Calu3 (cell line): ENCODE data around the gene WDFY4. TPM values are rescaled to one million over a fixed set of nuclear protein-coding genes. Genes with fewer than 3 reads are reported as not detected.

Experiments used
- BruUV-seq: library from RNA; stranded (reverse); fragments of 400-500 nt; replicated peaks from 2 replicates; lab custom pipeline; 2021; lab: Mats Ljungman, UMichigan
- CTCF ChIA-PET: fragments of 300-600 bp; sonication (Branson Sonifier 250); formaldehyde crosslinking; loops from one replicate; lab custom pipeline; 2022; ENCODE audit warnings: antibody characterized with exemption; lab: Charles Lee
- DNase-seq: peaks from one replicate; pipeline ENCODE4 v3.0.0; 2022
- H3K27ac Mint-ChIP-seq: one replicate; pipeline ENCODE4 v1.8.0; 2022; ENCODE audit warnings: mixed read lengths; ENCODE audit not compliant: unreplicated experiment
- H3K27me3 Mint-ChIP-seq: one replicate; pipeline ENCODE4 v1.8.0; 2022; ENCODE audit warnings: mixed read lengths; ENCODE audit not compliant: unreplicated experiment
- H3K36me3 Mint-ChIP-seq: one replicate; pipeline ENCODE4 v1.8.0; 2022; ENCODE audit warnings: mild to moderate bottlenecking, moderate library complexity, mixed read lengths; ENCODE audit not compliant: insufficient read depth, unreplicated experiment
- H3K4me1 Mint-ChIP-seq: one replicate; pipeline ENCODE4 v1.8.0; 2022; ENCODE audit warnings: mild to moderate bottlenecking, low read depth, mixed read lengths; ENCODE audit not compliant: unreplicated experiment
- H3K4me3 Mint-ChIP-seq: one replicate; pipeline ENCODE4 v1.8.0; 2022; ENCODE audit warnings: mild to moderate bottlenecking, low read depth, moderate library complexity, mixed read lengths; ENCODE audit not compliant: unreplicated experiment
- H3K9me3 Mint-ChIP-seq: one replicate; pipeline ENCODE4 v1.8.0; 2022; ENCODE audit warnings: low read depth, mixed read lengths; ENCODE audit not compliant: unreplicated experiment
- intact Hi-C: fragments of 100-400 bp; cut with micrococcal nuclease; formaldehyde crosslinking; loops from one replicate; pipeline ENCODE4 v1.10.0; 2022; ENCODE audit not compliant: unreplicated experiment
- total RNA-seq: library from RNA; stranded (reverse); gene quantifications from 2 replicates; pipeline ENCODE4 v1.2.3, GENCODE V29; 2022
- TF ChIP-seq, protein P1 (sequence below): fragments of 200-600 bp; IDR thresholded peaks from one replicate; pipeline ENCODE4 v1.8.0; 2022; ENCODE audit warnings: antibody characterized with exemption; ENCODE audit not compliant: unreplicated experiment

WDFY4 gene
- total RNA-seq, 1 experiment from 2014 or later, result not detected

DNA sequence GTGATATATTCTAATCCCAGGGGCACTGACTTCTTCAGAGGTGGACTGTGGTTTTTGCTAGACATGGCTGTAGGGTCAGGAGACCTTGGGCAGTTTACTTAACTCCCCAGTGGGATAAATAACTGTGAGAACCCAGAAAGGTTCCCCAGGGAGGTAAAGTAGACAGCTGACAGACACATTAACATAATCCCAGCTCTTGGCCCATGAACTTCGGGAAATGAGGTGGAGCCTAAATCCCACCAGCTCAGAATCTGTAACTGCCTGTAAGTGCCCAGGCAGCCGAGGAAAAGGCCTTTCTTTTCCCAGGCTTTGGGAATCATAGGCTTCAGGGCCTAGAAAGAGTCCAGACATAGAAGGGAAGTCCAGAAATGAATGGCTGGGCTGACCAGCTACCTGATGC lies 149.0 kb downstream of the WDFY4 start:
- no TSS peak for BruUV-seq
- H3K4me1 Mint-ChIP-seq, result no peaks in the 10 kb centered on the region
- no peaks in the 10 kb centered on the region for H3K9me3 Mint-ChIP-seq
- TF ChIP-seq, protein P1, sequence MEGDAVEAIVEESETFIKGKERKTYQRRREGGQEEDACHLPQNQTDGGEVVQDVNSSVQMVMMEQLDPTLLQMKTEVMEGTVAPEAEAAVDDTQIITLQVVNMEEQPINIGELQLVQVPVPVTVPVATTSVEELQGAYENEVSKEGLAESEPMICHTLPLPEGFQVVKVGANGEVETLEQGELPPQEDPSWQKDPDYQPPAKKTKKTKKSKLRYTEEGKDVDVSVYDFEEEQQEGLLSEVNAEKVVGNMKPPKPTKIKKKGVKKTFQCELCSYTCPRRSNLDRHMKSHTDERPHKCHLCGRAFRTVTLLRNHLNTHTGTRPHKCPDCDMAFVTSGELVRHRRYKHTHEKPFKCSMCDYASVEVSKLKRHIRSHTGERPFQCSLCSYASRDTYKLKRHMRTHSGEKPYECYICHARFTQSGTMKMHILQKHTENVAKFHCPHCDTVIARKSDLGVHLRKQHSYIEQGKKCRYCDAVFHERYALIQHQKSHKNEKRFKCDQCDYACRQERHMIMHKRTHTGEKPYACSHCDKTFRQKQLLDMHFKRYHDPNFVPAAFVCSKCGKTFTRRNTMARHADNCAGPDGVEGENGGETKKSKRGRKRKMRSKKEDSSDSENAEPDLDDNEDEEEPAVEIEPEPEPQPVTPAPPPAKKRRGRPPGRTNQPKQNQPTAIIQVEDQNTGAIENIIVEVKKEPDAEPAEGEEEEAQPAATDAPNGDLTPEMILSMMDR, result no peak
- H3K36me3 Mint-ChIP-seq, result no peaks in the 10 kb centered on the region
- CTCF ChIA-PET, result no interaction called here
- intact Hi-C loops, result no loop called here
- no peak overlapping the region for H3K4me3 Mint-ChIP-seq
- H3K27ac Mint-ChIP-seq, result no peak overlapping the region
- no peak for DNase-seq
- peaks cover 93% of the 10 kb centered on the region for H3K27me3 Mint-ChIP-seq

- CTCF ChIA-PET, result no interaction called here
Measured at GRCh38 chr10:48834189-48834965, 149.7 kb downstream of the WDFY4 start.

GRCh38 chr10:48835781-48836180 lies 151.1 kb downstream of the WDFY4 start:
- TF ChIP-seq, protein P1, result no peak
- intact Hi-C loops, result no loop called here
- no peak overlapping the region for H3K4me3 Mint-ChIP-seq
- no peaks in the 10 kb centered on the region for H3K36me3 Mint-ChIP-seq
- H3K4me1 Mint-ChIP-seq, result no peaks in the 10 kb centered on the region
- H3K27me3 Mint-ChIP-seq, result peaks cover 93% of the 10 kb centered on the region
- H3K9me3 Mint-ChIP-seq, result no peaks in the 10 kb centered on the region
- BruUV-seq, result no TSS peak
- DNase-seq, result no peak
- no peak overlapping the region for H3K27ac Mint-ChIP-seq
- CTCF ChIA-PET, result no interaction called here

More at GRCh38 chr10:48834189-48834965, 149.7 kb downstream of the WDFY4 start:
- no peaks in the 10 kb centered on the region for H3K36me3 Mint-ChIP-seq
- H3K27me3 Mint-ChIP-seq, result peaks cover 93% of the 10 kb centered on the region
- intact Hi-C loops, result no loop called here
- H3K9me3 Mint-ChIP-seq, result no peaks in the 10 kb centered on the region
- TF ChIP-seq, protein P1, result no peak
- no peak overlapping the region for H3K4me3 Mint-ChIP-seq
- DNase-seq, result no peak
- BruUV-seq, result no TSS peak
- no peaks in the 10 kb centered on the region for H3K4me1 Mint-ChIP-seq
- no peak overlapping the region for H3K27ac Mint-ChIP-seq

GRCh38 chr10:48836605-48837004 lies 151.9 kb downstream of the WDFY4 start:
- no peak overlapping the region for H3K4me3 Mint-ChIP-seq
- BruUV-seq, result no TSS peak
- H3K27ac Mint-ChIP-seq, result no peak overlapping the region
- intact Hi-C loops, result no loop called here
- H3K27me3 Mint-ChIP-seq, result peaks cover 91% of the 10 kb centered on the region
- TF ChIP-seq, protein P1, result no peak
- CTCF ChIA-PET, result no interaction called here
- H3K4me1 Mint-ChIP-seq, result no peaks in the 10 kb centered on the region
- no peaks in the 10 kb centered on the region for H3K36me3 Mint-ChIP-seq
- no peaks in the 10 kb centered on the region for H3K9me3 Mint-ChIP-seq
- no peak for DNase-seq
